Activated B cell treated with CpG ODN at 0.5 μM for 24 hours (primary cell): ENCODE results near the gene AGT. TPM values are rescaled to one million over a fixed set of nuclear protein-coding genes. Genes with fewer than 3 reads are reported as not detected.

Source experiments
- ATAC-seq: fragments of 200-7000 bp; cut with Tn5 transposase; one replicate; pipeline ENCODE4 v1.10.0; 2021; ENCODE audit warnings: low read depth, mild to moderate bottlenecking, moderate library complexity
- CTCF ChIA-PET: fragments of 350-600 bp; sonication (Branson Sonifier 250); formaldehyde crosslinking; loops from one replicate; lab custom pipeline; 2021; ENCODE audit warnings: antibody characterized with exemption; lab: Charles Lee
- POLR2A ChIA-PET: fragments of 350-600 bp; sonication (Branson Sonifier 250); formaldehyde crosslinking; loops from one replicate; lab custom pipeline; 2021; ENCODE audit warnings: antibody characterized with exemption; lab: Charles Lee
- DNase-seq: peaks from one replicate; pipeline ENCODE4 v3.0.0; 2022
- H3K27ac Mint-ChIP-seq: one replicate; pipeline ENCODE4 v1.8.0; 2020; ENCODE audit warnings: mixed read lengths
- H3K27me3 Mint-ChIP-seq: one replicate; pipeline ENCODE4 v1.8.0; 2021; ENCODE audit warnings: mixed read lengths
- H3K36me3 Mint-ChIP-seq: one replicate; pipeline ENCODE4 v1.8.0; 2021; ENCODE audit warnings: low read depth, mixed read lengths
- H3K4me1 Mint-ChIP-seq: one replicate; pipeline ENCODE4 v1.8.0; 2021; ENCODE audit warnings: mixed read lengths
- H3K4me3 Mint-ChIP-seq: one replicate; pipeline ENCODE4 v1.8.0; 2020; ENCODE audit warnings: mild to moderate bottlenecking, mixed read lengths
- H3K9me3 Mint-ChIP-seq: one replicate; pipeline ENCODE4 v1.8.0; 2020; ENCODE audit warnings: mixed read lengths
- CTCF ChIP-seq: fragments of 200-600 bp; IDR thresholded peaks from one replicate; pipeline ENCODE4 v1.8.0; 2022; ENCODE audit warnings: antibody characterized with exemption, mild to moderate bottlenecking
- intact Hi-C: fragments of 100-400 bp; cut with micrococcal nuclease; formaldehyde crosslinking; loops from one replicate; pipeline ENCODE4 v1.15.1; 2024
- total RNA-seq: library from RNA; stranded (reverse); gene quantifications from 2 replicates; pipeline ENCODE4 v1.2.3, GENCODE V29; 2022

Gene AGT
- total RNA-seq, 1 donor from 2014 or later: not detected

GRCh38 chr1:230758709-230759368 is 44.9 kb upstream of the AGT start:
- ATAC-seq: no peak
- ChIA-PET CTCF (no interaction called here), POLR2A (no interaction called here)
- TF ChIP-seq CTCF: no peak
- Mint-ChIP-seq H3K9me3 (no peaks in the 10 kb centered on the region), H3K4me3 (no peak overlapping the region), H3K4me1 (no peaks in the 10 kb centered on the region), H3K36me3 (no peaks in the 10 kb centered on the region), H3K27ac (no peak overlapping the region), H3K27me3 (peaks cover 22% of the 10 kb centered on the region)
- DNase-seq: no peak
- intact Hi-C loops: no loop called here

GRCh38 chr1:230757856-230758708 is 44.2 kb upstream of the AGT start:
- Mint-ChIP-seq H3K27me3 (peaks cover 22% of the 10 kb centered on the region), H3K4me1 (peaks cover 3% of the 10 kb centered on the region), H3K4me3 (no peak overlapping the region), H3K27ac (no peak overlapping the region), H3K9me3 (no peaks in the 10 kb centered on the region), H3K36me3 (no peaks in the 10 kb centered on the region)
- ATAC-seq (no peak), DNase-seq (no peak)
- CTCF ChIA-PET: no interaction called here
- POLR2A ChIA-PET: no interaction called here
- intact Hi-C loops: no loop called here
- TF ChIP-seq CTCF: no peak

- Mint-ChIP-seq H3K4me3 (no peak overlapping the region), H3K4me1 (peaks cover 3% of the 10 kb centered on the region), H3K9me3 (no peaks in the 10 kb centered on the region), H3K36me3 (no peaks in the 10 kb centered on the region), H3K27ac (no peak overlapping the region), H3K27me3 (peaks cover 6% of the 10 kb centered on the region)
- no peak for ATAC-seq
- ChIA-PET POLR2A (no interaction called here), CTCF (no interaction called here)
- intact Hi-C loops: no loop called here
- DNase-seq: no peak
- TF ChIP-seq CTCF: no peak
Measured at GRCh38 chr1:230754796-230755195, 40.9 kb upstream of the AGT start.

GRCh38 chr1:230753586-230754251 is 39.8 kb upstream of the AGT start:
- peaks cover 4% of the 10 kb centered on the region for H3K27me3 Mint-ChIP-seq
- intact Hi-C loops: no loop called here
- H3K4me3 Mint-ChIP-seq: no peak overlapping the region
- TF ChIP-seq CTCF: no peak
- H3K4me1 Mint-ChIP-seq: peaks cover 10% of the 10 kb centered on the region
- CTCF ChIA-PET: interaction anchor here (1.2 kb wide), 1 partner anchor 11 kb away, joined by 3 read pairs; no protein-coding TSS in a partner anchor
- peak; percentile 34 for ATAC-seq
- H3K9me3 Mint-ChIP-seq: no peaks in the 10 kb centered on the region
- no peak overlapping the region for H3K27ac Mint-ChIP-seq
- POLR2A ChIA-PET: no interaction called here
- H3K36me3 Mint-ChIP-seq: no peaks in the 10 kb centered on the region
- DNase-seq: no peak

- CTCF ChIA-PET: interaction anchor here (1.2 kb wide), 1 partner anchor 11 kb away, joined by 3 read pairs; no protein-coding TSS in a partner anchor
- H3K27ac Mint-ChIP-seq: no peak overlapping the region
Measured at GRCh38 chr1:230753191-230753585, 39.3 kb upstream of the AGT start.

More at GRCh38 chr1:230753191-230753585, 39.3 kb upstream of the AGT start:
- Mint-ChIP-seq H3K36me3 (no peaks in the 10 kb centered on the region), H3K4me1 (peaks cover 12% of the 10 kb centered on the region), H3K27me3 (peaks cover 4% of the 10 kb centered on the region), H3K4me3 (no peak overlapping the region), H3K9me3 (no peaks in the 10 kb centered on the region)
- intact Hi-C loops: no loop called here
- DNase-seq (no peak), ATAC-seq (no peak)
- TF ChIP-seq CTCF: no peak
- POLR2A ChIA-PET: no interaction called here
